Measurements from ENCODE around the gene FIBP.

- no peak for TF ChIP-seq CTCF (conservative IDR thresholded peaks at IDR 0.05)
- no peak for TF ChIP-seq EZH2 (IDR thresholded peaks at IDR 0.05; ENCODE audit: low read depth)
These were observed 45.7 kb upstream of the FIBP start for GRCh38 chr11:65934014-65934413.

Measured in PC-9 (cell line).